ENCODE data around the gene HSPB6.

- no peak for TF ChIP-seq EZH2phosphoT487 (IDR thresholded peaks at IDR 0.05; ENCODE audit: borderline replicate concordance)
- no peak for TF ChIP-seq CTCF (conservative IDR thresholded peaks at IDR 0.05; ENCODE audit: low read length)
Measured at GRCh38 chr19:35733180-35734125, 23.4 kb downstream of the HSPB6 start.
